NCI-H748 treated with DMSO at 0.1 percent for 48 hours (cell line): ENCODE measurements around the gene HAL.
A peak's percentile ranks its signal among the peaks of the same experiment; 100 is the strongest.

Experiments
- DNase-seq: peaks from one replicate; lab custom pipeline; 2025; lab: John Stamatoyannopoulos, UW

HAL gene

DNA sequence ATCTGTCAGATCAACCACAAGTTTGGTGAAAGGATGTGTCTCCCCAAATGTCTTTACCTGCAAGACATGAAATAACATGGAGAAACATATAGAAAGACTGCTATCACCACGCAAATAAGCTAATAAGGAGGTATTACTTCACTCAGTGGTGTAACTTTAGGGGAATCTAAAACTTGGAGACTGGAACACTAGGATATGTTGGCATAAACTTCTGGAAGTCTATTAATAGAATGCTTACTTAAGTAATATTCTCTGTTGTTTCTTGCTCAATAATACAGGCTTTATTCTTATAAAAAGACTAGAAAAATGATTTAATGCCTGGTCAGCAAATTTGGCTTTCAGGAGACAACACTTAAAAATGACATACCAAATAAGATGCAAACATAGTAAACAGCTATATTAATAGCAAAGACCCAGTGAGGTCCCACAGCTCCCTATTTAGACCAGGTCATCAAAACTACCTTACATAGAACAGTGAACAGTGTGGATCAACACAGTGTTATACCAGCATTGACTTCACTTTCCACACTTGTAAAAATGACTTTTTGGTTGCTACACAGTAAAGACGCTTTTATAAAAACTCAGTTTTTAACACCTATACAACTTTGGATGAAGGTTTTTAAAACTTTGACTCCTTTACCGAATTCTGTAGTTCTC, 18.9 kb upstream of the HAL start:
- DNase-seq: no peak

GRCh38 chr12:96007729-96008128, 11.6 kb upstream of the HAL start:
- peak; percentile 43 for DNase-seq

- no peak for DNase-seq
Measured at GRCh38 chr12:96006727-96007126, 10.6 kb upstream of the HAL start.

DNA sequence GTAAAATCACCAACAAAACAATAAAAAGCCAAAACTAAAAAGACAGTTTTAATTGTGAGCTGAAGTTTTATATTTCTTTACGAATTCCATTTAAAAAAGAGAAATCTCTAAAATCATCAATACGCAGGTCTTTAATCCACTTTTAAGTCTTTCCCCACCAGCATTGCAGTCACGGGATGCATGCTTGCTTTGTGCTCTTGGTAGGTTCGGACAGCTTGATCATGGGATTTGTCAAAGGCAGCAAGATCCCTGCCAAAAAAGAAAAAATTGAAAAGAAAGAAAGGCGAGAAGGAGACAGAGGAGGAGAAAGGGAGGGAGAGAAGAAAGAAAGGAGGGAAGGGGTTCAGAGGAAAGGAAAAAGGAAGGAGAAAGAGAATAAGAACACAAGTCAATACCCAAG, 4.7 kb upstream of the HAL start:
- no peak for DNase-seq

GRCh38 chr12:95999484-95999883, 3.3 kb upstream of the HAL start:
- DNase-seq: no peak

GRCh38 chr12:95998611-95999286, 2.6 kb upstream of the HAL start:
- DNase-seq: peak; percentile 74

DNA sequence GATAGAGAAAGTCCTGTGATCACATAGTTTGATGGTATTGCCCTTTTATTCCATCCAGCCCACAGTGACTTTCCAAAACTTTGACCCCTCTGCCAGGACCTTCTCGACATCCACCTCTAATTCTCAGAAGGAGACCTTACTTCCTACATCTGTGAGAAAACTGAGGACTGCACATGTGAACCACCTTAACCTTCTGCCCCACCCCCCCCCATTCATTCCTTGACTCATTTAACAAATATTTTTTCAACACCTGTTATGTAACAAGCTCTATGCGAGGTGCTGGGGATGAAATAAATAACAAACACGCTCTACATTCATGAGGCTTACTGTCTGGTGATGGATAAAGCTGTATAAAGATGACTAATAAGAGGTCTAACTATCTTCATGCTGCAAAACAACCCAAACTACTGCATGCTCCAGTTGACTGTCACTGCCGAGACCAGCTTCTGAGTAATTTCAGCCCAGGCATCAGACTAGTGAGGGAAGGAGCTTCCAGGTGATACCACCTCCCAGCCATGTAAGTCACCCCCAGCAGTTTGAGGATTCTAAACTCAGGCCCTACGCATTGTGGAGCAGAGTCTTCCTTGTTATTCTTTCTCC, 1.9 kb upstream of the HAL start:
- no peak for DNase-seq

GRCh38 chr12:95997276-95997675, 1.1 kb upstream of the HAL start:
- DNase-seq: no peak

DNA sequence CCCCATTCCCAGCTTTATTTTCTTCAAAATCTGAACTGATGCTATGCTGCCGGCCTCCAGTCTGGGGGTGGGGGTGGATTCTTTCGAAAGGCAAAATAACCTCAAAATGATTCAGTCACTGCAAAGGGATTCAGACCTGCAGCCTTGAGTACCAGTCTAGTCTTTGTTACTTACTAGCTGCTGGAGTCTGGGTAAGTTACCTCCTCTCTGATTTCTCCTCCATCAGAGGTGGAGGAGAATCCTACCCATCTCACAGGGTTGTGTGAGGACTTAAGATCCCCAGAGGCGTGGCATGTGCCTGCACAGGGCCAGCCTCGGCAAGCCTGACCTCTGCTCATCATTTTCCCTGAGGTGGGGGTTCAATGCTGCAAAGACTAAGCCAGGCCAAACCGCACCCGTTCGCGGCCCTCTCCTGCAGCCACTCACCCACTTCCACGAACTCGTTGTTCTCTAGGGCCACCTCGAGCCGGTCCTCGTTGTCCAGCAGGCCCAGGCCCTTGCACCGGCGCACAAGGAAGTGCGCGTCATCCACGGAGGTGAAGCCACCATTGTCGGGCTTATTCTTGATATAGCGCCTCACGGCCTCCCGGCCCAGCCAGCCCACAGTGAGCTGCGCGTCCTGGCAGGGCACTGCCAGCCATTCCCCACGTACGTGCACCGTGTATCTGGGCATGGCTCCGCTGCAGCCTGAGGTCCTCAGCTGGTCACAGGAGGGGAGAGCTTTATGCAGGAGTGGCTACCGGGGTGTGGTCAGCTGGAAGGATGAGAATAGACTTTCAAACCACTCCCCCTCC, 709 bp downstream of the HAL start:
- no peak for DNase-seq

DNA sequence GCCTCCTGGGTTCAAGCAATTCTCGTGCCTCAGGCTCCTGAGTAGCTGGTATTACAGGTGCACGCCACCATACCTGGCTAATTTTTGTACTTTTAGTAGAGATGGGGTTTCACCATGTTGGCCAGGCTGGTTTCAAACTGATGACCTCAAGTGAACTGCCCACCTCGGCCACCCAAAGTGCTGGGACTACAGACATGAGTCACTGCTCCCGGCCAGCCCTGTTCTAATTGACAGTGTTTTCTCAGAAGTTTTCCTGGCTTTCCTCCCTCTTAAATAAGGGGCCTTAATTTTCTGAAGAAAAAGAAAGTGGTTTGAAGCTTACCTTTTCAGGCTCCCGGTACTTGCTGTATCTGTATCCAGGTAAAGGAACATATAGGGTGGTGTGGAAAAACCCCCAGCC, 1.7 kb downstream of the HAL start:
- DNase-seq: no peak

GRCh38 chr12:95993907-95994306, 2.2 kb downstream of the HAL start:
- DNase-seq: no peak

DNA sequence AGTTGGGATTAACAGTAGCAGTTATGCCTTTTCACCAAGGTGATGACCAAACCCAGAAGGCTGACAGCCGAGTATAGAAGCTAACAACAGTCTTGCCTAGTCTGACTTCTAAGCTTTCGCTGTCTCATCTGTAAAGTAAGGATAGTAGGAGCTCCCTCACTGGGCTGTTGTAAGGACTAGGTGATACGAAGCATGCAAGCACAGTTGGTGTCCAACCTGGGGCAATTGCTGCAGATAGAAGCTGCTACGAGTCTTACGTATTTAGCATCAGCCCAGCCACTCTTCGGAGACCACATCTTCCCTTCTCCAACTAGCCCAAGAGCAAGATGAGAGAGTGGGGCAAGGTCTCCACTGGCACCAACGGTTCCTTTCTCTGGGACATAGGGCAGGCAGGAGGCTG, 6.0 kb downstream of the HAL start:
- DNase-seq: no peak

DNA sequence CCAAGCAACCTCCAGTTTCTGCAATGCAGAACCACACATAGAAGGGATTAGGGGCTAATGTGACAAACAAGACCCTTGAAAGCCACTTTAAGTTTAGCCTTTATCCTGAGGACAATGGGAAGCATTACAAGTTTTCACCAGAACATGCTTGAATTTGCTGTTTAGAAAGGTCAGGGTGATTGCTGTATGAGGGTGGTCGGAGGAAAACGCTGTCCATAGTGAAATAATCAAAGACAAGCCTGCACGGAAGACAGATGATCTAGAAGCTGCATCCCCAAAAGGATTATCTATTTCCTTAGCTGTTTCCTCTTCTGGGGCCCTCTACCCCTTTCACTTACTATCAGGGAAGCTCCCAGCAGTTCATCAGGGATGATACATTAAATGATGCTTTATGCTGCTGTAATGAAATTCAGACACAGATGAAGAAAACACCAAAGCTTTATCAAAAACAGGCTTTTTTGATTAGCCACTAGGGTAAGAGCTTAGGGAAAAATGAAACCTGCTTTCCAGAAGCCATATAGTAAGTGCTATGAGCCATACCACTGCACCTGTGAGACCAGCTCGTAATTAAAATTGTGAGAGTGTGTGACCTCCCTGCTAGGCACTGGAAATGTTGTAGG, 6.5 kb downstream of the HAL start:
- DNase-seq: no peak

DNA sequence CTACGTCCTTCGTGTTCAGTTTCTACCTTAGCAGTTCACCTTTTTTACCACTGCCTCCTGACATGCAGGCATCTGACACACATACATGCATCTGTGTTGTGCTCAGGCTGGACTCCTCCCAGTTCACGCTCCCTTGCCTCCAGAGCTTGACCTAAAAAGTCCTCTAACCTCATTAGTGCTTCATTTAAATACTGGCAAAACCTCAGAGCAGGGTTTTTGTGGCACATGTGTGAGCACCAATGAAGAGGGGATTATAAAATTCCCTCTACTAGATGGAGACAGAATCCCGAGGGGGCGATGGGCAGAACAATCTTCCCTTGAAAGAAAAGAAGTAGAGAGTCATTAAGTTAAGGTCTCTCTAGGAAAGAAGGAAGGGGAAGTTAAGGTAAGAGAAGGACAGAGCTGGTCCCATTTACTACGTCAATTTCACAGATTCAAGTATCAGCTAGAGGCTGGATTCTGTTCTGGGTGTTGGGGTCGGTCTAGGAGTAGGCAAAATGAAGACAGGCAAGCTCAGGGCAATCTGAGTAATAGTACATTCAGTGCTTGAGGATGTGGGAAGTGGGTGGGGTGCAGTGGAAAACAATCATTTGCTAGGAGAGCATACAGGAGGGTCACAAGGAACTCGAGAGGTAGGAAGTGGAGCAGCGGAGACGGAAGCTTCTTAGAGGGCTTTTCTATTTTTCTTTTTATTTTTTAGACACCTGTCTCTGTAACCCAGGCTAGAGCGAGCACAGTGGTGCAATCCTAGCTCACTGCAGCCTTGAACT, 7.5 kb downstream of the HAL start:
- DNase-seq: no peak

- no peak for DNase-seq
Measured at GRCh38 chr12:95986635-95987570, 9.2 kb downstream of the HAL start.

GRCh38 chr12:95984682-95985081, 11.5 kb downstream of the HAL start:
- DNase-seq: no peak

DNA sequence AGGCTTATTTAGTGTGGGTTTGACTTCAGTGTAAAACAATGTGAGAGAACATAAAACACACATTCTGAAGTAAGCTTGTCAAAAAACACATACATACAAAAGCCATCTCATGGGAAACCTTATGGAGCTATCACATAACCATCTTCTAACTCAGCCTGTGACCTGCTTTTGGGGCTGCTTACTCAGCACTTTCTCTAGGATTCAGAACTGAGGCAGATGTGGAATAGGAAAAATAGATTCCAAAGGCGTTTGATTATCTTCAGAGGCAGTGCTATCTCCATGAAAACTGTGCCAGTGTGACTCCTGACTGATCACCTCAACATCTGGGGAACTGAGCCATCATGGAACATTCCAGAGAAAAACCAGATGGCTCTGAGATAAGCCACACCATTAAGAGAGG, 13.5 kb downstream of the HAL start:
- DNase-seq: no peak

DNA sequence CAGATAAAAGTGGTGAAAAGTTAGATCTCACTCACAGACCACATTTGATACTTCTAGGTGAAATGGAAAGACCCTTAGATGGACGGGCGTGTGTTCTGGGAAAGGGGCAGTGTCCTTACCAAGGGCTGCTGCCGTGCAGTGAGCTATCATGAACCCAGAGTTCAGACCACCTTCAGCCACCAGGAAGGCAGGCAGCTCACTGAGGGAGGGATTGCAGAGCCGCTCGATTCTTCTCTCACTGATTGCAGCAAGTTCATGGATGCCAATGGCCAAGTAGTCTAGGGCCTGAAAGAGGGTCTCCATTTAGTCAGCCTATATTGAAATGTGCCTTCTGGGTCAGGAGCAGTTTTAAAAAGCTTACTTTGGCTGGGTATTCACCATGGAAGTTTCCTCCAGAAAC, 15.7 kb downstream of the HAL start:
- no peak for DNase-seq

DNA sequence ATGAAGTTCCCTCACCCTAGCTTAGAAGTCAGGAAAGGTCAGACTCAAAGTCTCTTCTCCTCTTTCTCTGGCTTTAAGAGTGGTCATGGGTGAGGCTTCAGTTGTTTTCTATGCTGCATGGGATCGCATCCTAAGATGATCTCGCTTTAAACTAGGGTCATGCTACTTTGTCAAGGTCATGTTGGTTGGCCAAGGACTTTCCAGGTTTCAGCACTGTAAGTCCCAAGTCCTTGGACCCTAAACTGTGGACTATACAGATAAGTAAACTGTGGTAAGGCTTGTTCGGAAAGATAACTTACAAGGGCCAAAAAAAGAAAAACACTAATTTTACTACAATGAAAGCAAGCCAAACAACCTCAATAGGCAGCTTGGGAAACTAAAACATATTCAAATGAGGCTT, 17.4 kb downstream of the HAL start:
- DNase-seq: no peak

GRCh38 chr12:95978351-95978750, 17.8 kb downstream of the HAL start:
- DNase-seq: no peak
